ENCODE measurements around the gene SRSF7.
"Not testable (repeated sequence)": the region's sequence is repeated elsewhere in the genome, so short reads cannot be mapped to it uniquely, and the experiment has no call there.

SRSF7 gene

GRCh38 chr2:38731090-38731489, 20.1 kb downstream of the SRSF7 start:
- DNase-seq = no peak

GRCh38 chr2:38728694-38729093, 22.5 kb downstream of the SRSF7 start:
- DNase-seq = no peak

- DNase-seq = no peak
Observed at GRCh38 chr2:38727661-38728060, 23.5 kb downstream of the SRSF7 start.

- no peak for DNase-seq
Observed at GRCh38 chr2:38723173-38723572, 28.0 kb downstream of the SRSF7 start.

- no peak for DNase-seq
Observed at GRCh38 chr2:38722271-38723061, 28.7 kb downstream of the SRSF7 start.

- DNase-seq = no peak
Observed at GRCh38 chr2:38720613-38721241, 30.4 kb downstream of the SRSF7 start.

- DNase-seq = no peak
Observed at GRCh38 chr2:38719706-38720105, 31.5 kb downstream of the SRSF7 start.

- no peak for DNase-seq
Observed at GRCh38 chr2:38718601-38719000, 32.6 kb downstream of the SRSF7 start.

- no peak for DNase-seq
Observed at GRCh38 chr2:38716185-38716584, 35.0 kb downstream of the SRSF7 start.

GRCh38 chr2:38714941-38715340, 36.2 kb downstream of the SRSF7 start:
- DNase-seq = not testable (repeated sequence)

- DNase-seq = no peak
Observed at GRCh38 chr2:38713338-38713737, 37.8 kb downstream of the SRSF7 start.

- DNase-seq = no peak
Observed at GRCh38 chr2:38712871-38713270, 38.3 kb downstream of the SRSF7 start.

GRCh38 chr2:38712413-38712812, 38.7 kb downstream of the SRSF7 start:
- DNase-seq = no peak

GRCh38 chr2:38711558-38711957, 39.6 kb downstream of the SRSF7 start:
- no peak for DNase-seq

- DNase-seq = no peak
Observed at GRCh38 chr2:38709567-38710194, 41.5 kb downstream of the SRSF7 start.

GRCh38 chr2:38708900-38709566, 42.1 kb downstream of the SRSF7 start:
- no peak for DNase-seq

GRCh38 chr2:38708491-38708890, 42.7 kb downstream of the SRSF7 start:
- not testable (repeated sequence) for DNase-seq

- DNase-seq = no peak
Observed at GRCh38 chr2:38706846-38707345, 44.3 kb downstream of the SRSF7 start.

- no peak for DNase-seq
Observed at GRCh38 chr2:38704664-38705063, 46.5 kb downstream of the SRSF7 start.

GRCh38 chr2:38703336-38703735, 47.8 kb downstream of the SRSF7 start:
- DNase-seq = not testable (repeated sequence)

- no peak for DNase-seq
Observed at GRCh38 chr2:38702413-38702812, 48.7 kb downstream of the SRSF7 start.

- no peak for DNase-seq
Observed at GRCh38 chr2:38701542-38701941, 49.6 kb downstream of the SRSF7 start.

GRCh38 chr2:38700881-38701458, 50.2 kb downstream of the SRSF7 start:
- DNase-seq = no peak

Data from NCI-H2029 treated with DMSO at 0.1 percent for 48 hours (cell line).